DMS114 treated with DMSO at 0.1 percent for 48 hours (cell line): Measurements from ENCODE around the gene EDAR.

ENCODE experiments used
- DNase-seq: peaks from one replicate; lab custom pipeline; 2025; ENCODE audit not compliant: unreplicated experiment; lab: John Stamatoyannopoulos, UW

Gene EDAR

GRCh38 chr2:108870069-108870644 lies 118.9 kb downstream of the EDAR start:
- no peak for DNase-seq

DNA sequence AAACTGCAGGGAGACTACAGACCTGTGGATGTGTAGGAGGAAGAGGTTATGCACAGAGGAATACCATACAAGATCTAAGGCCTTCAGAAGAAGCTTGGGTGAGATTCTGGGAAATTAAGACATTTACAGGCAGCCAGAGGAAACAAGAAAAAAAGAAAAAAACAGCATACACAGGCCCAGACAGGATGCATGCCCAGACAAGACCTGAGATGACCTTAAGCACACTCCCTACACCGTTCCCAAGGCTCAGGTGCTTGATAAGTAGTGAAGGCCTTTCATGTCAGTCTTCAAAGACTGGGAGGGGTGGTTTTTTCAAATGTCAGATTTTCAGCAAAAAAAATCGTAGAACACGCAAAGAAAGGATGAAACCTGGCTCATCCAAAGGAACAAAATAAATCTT lies 119.5 kb downstream of the EDAR start:
- no peak for DNase-seq

- DNase-seq, result no peak
Observed at GRCh38 chr2:108868911-108869310, 120.1 kb downstream of the EDAR start.

DNA sequence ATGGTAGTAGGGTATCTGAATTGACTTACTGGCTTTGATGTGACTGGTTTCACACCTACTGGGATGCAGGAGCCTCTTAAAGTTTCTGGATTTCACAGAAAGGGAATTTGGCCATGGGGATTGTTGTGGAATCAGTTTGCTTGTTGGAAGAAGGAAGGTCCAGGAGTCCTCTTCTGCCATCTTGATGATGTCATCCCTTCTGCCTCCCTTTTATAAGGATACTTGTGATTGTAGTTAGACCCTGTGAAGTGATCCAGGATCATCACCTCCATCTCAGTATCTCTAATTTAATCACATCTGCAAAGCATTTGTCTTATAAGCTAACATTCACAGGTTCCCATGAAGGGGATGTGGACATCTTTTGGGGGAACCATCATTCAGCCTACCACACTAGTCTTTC lies 123.0 kb downstream of the EDAR start:
- no peak for DNase-seq

- DNase-seq, result no peak
Observed at GRCh38 chr2:108858894-108859293, 130.1 kb downstream of the EDAR start.

GRCh38 chr2:108855194-108855593 lies 133.8 kb downstream of the EDAR start:
- DNase-seq, result no peak

DNA sequence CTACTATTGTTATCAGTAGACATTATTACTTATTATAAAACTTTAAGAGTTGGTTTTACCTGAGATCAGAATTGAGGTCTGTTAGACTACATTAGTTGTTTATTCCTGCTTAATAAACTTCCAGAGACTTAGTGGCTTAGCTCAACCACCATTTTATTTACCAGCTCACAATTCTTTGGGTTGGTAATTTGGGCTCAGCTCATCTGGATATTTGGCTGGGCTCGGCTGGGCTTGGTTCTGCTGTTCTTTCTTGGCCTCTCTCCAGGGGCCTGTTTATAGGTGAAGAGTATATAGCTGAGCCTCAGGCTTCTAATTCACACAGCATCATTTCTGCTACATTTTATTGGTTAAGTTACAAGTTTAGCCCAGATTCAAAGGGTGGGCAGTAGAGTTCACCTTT lies 134.5 kb downstream of the EDAR start:
- no peak for DNase-seq

- DNase-seq, result no peak
Observed at GRCh38 chr2:108853421-108853820, 135.6 kb downstream of the EDAR start.

- no peak for DNase-seq
Observed at GRCh38 chr2:108852375-108852774, 136.6 kb downstream of the EDAR start.

- no peak for DNase-seq
Observed at GRCh38 chr2:108847000-108847399, 142.0 kb downstream of the EDAR start.

DNA sequence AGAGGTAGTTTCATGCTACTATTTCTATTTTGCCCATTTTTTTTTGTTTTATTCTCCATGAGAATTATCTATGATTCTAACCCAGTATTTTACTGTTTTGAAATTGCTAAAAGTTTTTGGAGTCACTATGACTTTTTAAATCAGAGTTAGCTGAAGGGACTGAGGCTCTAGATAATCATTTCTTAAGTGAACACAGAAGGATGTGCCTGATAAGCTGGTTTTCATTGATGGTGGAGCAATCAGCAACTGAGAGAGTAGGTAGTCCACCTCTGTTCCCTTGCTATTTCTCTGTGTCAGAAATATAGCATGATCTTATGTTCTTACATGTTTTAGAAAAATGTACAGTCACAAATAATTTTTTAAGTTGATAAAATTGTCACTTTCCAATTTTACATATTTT lies 143.1 kb downstream of the EDAR start:
- DNase-seq, result no peak
